Rectal smooth muscle tissue (tissue), 1 donor: ENCODE data around the gene SCUBE3.

Source experiments
- H3K27ac ChIP-seq: one replicate; pipeline ENCODE4 v1.7.0; 2013; ENCODE audit warnings: low read depth, low read length, inconsistent platforms
- H3K27me3 ChIP-seq: one replicate; pipeline ENCODE4 v1.7.0; 2013; ENCODE audit warnings: low read length; ENCODE audit not compliant: control insufficient read depth, insufficient read depth
- H3K36me3 ChIP-seq: one replicate; pipeline ENCODE4 v1.7.0; 2013; ENCODE audit warnings: low read length; ENCODE audit not compliant: control insufficient read depth, insufficient read depth
- H3K4me1 ChIP-seq: one replicate; pipeline ENCODE4 v1.7.0; 2013; ENCODE audit warnings: low read length; ENCODE audit not compliant: control insufficient read depth, insufficient read depth
- H3K4me3 ChIP-seq: one replicate; pipeline ENCODE4 v1.7.0; 2013; ENCODE audit warnings: low read length
- H3K9ac ChIP-seq: one replicate; pipeline ENCODE4 v1.7.0; 2013; ENCODE audit warnings: low read length

The SCUBE3 gene

DNA sequence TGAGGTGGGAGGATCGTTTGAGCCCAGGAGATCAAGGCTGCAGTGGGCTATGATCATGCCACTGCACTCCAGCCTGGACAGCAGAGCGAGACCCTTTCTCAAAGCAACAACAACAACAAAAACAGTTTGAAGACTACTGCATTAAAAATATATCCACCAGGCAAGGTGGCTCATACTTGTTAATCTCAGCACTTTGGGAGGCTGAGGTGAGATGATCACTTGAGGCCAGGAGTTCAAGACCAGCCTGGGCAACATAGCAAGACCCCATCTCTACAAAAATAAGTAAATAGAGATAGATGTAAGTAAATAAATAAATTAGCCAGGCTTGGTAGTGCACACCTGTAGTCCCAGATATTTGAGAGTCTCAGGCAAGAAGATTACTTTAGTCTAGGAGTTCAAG lies 58.2 kb downstream of the SCUBE3 start:
- no peaks in the 10 kb centered on the region for H3K36me3 ChIP-seq
- no peak overlapping the region for H3K4me3 ChIP-seq
- peaks cover 7% of the 10 kb centered on the region for H3K4me1 ChIP-seq
- H3K27ac ChIP-seq, result no peak overlapping the region
- H3K9ac ChIP-seq, result no peak overlapping the region
- H3K27me3 ChIP-seq, result no peaks in the 10 kb centered on the region

DNA sequence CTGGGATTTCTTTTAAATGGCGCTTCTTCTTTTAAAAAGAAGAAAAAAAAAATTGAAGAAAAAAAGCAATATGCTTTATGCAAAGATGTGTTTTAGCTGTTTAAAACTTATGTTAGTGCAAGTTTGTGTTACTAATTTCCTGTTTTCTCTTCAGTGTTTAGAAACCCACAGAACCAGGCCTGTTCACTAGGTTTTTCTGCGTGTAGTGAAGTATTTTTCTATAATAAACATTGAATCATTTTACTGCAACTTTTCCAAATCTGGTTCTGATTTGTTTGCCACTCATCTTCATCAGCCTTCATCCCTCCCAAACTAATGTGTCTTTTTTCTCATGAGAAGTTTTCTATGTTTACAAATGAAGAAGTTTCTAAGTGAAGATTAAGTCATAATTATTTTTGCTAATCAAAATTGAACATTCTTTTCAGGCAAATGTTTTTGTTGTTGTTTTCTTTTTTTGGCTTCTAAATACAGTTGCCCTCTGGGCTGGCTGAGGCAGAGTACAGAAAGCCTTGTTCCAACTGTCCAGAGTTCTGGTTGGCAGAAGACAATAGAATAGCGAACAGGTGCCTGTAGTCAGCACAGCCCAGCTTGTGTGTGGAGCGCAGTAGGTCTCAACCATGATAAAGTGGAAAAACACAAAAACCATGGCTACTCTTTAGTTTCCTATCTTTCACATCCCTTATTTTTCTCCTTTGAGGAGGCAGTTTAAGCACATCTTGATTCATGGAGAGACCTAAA lies 60.2 kb downstream of the SCUBE3 start:
- no peaks in the 10 kb centered on the region for H3K36me3 ChIP-seq
- H3K4me3 ChIP-seq, result no peak overlapping the region
- H3K9ac ChIP-seq, result no peak overlapping the region
- peaks cover 3% of the 10 kb centered on the region for H3K4me1 ChIP-seq
- no peaks in the 10 kb centered on the region for H3K27me3 ChIP-seq
- no peak overlapping the region for H3K27ac ChIP-seq

DNA sequence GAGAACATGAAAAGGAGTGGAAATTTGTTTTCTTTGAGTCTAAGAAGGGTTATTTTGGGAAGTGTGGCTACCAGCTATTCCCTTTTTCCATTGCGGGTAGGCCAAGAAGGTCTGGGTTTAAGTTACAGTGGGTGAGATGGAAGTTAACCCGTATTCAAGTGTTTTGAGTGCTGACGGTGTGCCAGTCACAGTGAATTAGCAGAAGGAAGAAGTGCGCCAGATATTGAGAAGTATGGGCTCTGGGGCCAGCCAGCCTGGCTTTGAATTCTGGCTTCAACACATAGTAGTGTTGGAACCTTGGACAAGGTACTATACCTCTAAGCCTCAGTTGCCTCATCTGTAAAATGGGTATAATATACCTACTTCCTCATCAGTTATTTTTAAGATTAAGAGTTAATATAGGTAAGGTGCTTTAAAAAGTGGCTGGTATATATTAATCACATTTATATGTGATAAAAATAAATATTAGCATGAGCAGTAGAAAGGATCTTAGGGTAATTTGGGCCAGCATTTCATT lies 62.0 kb downstream of the SCUBE3 start:
- no peak overlapping the region for H3K4me3 ChIP-seq
- H3K27ac ChIP-seq, result no peak overlapping the region
- no peak overlapping the region for H3K9ac ChIP-seq
- no peaks in the 10 kb centered on the region for H3K27me3 ChIP-seq
- peaks cover 3% of the 10 kb centered on the region for H3K4me1 ChIP-seq
- H3K36me3 ChIP-seq, result no peaks in the 10 kb centered on the region

GRCh38 chr6:35278708-35279107 lies 65.0 kb downstream of the SCUBE3 start:
- no peak overlapping the region for H3K9ac ChIP-seq
- H3K36me3 ChIP-seq, result peaks cover 13% of the 10 kb centered on the region
- H3K27me3 ChIP-seq, result no peaks in the 10 kb centered on the region
- no peak overlapping the region for H3K4me3 ChIP-seq
- no peak overlapping the region for H3K27ac ChIP-seq
- H3K4me1 ChIP-seq, result peaks cover 3% of the 10 kb centered on the region

DNA sequence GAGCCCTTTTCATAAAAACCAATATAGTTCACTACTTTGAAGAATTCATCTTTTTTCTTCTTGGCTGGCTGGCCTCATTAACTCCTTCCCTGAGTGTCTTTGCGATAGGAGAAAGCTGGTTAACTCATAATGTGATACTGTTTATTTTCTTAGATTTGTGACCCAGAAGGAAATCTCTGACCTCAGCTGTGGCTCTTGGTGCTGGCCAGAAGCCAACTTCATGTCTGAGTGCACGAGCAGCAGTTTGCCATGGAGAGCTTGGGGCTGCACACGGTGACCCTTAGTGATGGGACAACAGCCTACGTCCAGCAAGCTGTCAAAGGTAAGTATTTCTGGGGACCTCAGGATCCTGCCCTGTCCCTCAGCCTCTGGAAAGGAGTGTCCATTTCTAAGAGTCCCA lies 67.1 kb downstream of the SCUBE3 start:
- Histone ChIP-seq H3K4me3 (no peak overlapping the region), H3K9ac (no peak overlapping the region), H3K36me3 (peaks cover 15% of the 10 kb centered on the region), H3K27ac (no peak overlapping the region), H3K27me3 (no peaks in the 10 kb centered on the region), H3K4me1 (no peaks in the 10 kb centered on the region)

- no peaks in the 10 kb centered on the region for H3K4me1 ChIP-seq
- H3K4me3 ChIP-seq, result no peak overlapping the region
- H3K27me3 ChIP-seq, result no peaks in the 10 kb centered on the region
- H3K36me3 ChIP-seq, result peaks cover 31% of the 10 kb centered on the region
- no peak overlapping the region for H3K9ac ChIP-seq
- H3K27ac ChIP-seq, result no peak overlapping the region
These were observed 68.7 kb downstream of the SCUBE3 start for GRCh38 chr6:35282472-35282871.

- Histone ChIP-seq H3K27me3 (no peaks in the 10 kb centered on the region), H3K4me1 (no peaks in the 10 kb centered on the region), H3K9ac (no peak overlapping the region), H3K27ac (no peak overlapping the region), H3K36me3 (peaks cover 38% of the 10 kb centered on the region), H3K4me3 (no peak overlapping the region)
These were observed 69.6 kb downstream of the SCUBE3 start for GRCh38 chr6:35283361-35283760.

- Histone ChIP-seq H3K4me1 (no peaks in the 10 kb centered on the region), H3K9ac (no peak overlapping the region), H3K4me3 (no peak overlapping the region), H3K27ac (no peak overlapping the region), H3K27me3 (no peaks in the 10 kb centered on the region), H3K36me3 (peaks cover 62% of the 10 kb centered on the region)
These were observed 74.1 kb downstream of the SCUBE3 start for GRCh38 chr6:35287671-35288396.

DNA sequence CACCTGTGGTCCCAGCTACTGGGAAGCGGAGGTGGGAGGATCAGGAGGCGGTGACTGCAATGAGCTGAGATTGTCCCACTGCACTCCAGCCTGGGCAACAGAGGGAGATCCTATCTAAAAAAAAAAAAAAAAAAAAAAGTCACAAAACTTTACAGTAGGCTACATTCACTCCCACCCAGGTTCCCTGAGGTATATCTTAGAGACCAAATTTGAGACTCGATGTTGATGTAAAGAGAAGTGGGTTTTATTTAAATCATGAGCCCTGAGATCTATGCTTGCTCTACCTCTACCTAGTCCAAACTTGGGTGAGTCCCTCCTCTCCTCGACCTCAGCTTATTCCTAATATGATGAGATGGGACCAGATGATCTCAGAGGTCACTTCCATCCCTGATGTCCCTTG lies 75.1 kb downstream of the SCUBE3 start:
- Histone ChIP-seq H3K27ac (no peak overlapping the region), H3K27me3 (no peaks in the 10 kb centered on the region), H3K9ac (no peak overlapping the region), H3K4me1 (no peaks in the 10 kb centered on the region), H3K36me3 (peaks cover 63% of the 10 kb centered on the region), H3K4me3 (no peak overlapping the region)

DNA sequence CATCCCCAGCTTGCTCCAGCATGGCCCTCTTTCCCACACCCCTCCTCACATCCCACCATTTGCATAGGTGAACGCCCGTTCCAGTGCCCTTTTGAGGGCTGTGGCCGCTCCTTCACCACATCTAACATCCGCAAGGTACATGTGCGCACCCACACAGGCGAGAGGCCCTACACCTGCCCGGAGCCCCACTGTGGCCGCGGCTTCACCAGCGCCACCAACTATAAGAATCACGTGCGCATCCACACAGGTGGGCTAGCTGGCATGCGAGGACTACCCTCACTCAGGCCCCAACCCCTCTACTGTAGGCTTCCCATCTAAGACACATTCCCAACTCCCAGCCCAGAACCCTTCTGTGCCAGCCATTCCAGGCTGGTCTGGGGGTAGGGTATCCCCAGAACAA lies 77.7 kb downstream of the SCUBE3 start:
- Histone ChIP-seq H3K9ac (no peak overlapping the region), H3K36me3 (peaks cover 62% of the 10 kb centered on the region), H3K27ac (no peak overlapping the region)

DNA sequence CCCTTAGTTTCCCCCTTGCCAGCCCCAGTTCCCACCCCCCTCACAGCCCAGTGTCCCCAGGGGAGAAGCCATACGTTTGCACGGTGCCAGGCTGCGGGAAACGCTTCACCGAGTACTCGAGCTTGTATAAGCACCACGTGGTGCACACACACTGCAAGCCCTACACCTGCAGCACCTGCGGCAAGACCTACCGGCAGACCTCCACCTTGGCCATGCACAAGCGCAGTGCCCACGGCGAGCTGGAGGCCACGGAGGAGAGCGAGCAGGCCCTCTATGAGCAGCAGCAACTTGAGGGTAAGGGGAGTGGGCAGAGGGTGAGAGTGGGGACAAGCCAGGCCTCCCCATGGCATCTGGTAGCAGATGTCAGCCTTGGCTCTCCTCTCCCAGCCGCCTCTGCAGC lies 78.7 kb downstream of the SCUBE3 start:
- Histone ChIP-seq H3K27me3 (no peaks in the 10 kb centered on the region), H3K4me3 (no peak overlapping the region)

More for the DNA sequence above, 77.7 kb downstream of the SCUBE3 start:
- Histone ChIP-seq H3K4me1 (no peaks in the 10 kb centered on the region), H3K27me3 (no peaks in the 10 kb centered on the region), H3K4me3 (no peak overlapping the region)

DNA sequence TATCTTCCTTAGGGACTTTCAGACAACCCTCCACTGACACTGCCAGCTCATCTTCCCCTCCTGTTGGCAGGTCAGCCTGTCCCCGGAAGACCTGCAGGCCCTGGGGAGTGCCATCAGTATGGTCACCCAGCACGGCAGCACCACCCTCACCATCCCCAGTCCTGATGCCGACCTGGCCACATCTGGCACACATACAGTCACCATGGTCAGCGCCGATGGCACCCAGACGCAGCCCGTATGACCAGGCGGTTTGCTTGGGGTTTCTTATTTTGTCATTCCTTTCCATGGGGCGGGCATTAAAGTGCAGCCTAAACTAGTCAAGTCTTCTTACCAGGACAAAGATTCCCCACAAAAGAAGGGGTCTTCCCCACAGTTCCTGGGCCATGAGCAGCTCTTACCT lies 79.9 kb downstream of the SCUBE3 start:
- no peak overlapping the region for H3K27ac ChIP-seq
- H3K4me3 ChIP-seq, result no peak overlapping the region
- H3K27me3 ChIP-seq, result no peaks in the 10 kb centered on the region
- H3K36me3 ChIP-seq, result peaks cover 44% of the 10 kb centered on the region
- no peak overlapping the region for H3K9ac ChIP-seq
- H3K4me1 ChIP-seq, result no peaks in the 10 kb centered on the region

More for the DNA sequence above, 78.7 kb downstream of the SCUBE3 start:
- peaks cover 52% of the 10 kb centered on the region for H3K36me3 ChIP-seq
- H3K27ac ChIP-seq, result no peak overlapping the region
- H3K9ac ChIP-seq, result no peak overlapping the region
- H3K4me1 ChIP-seq, result no peaks in the 10 kb centered on the region
